Measurements from ENCODE around the gene CPD.

DNA sequence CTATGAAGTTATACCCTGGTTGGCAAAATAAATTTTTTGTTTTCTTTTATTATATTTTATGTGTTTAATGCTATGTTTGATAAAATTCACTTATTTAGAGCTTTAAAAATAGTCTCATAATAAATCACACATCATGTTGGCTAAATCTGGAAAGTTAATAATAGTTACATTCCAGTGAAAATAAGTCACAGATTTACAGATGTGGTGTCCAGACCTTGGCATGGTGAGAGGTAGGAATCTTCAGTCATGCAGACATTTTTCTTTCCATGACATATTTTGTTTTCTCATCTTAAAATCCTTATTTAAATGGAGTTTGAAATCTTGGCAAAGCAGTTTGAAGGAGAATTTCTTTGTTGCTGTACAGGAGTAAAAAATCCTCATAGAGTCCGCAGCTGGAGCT, 50.4 kb downstream of the CPD start:
- TF ChIP-seq, protein P1, sequence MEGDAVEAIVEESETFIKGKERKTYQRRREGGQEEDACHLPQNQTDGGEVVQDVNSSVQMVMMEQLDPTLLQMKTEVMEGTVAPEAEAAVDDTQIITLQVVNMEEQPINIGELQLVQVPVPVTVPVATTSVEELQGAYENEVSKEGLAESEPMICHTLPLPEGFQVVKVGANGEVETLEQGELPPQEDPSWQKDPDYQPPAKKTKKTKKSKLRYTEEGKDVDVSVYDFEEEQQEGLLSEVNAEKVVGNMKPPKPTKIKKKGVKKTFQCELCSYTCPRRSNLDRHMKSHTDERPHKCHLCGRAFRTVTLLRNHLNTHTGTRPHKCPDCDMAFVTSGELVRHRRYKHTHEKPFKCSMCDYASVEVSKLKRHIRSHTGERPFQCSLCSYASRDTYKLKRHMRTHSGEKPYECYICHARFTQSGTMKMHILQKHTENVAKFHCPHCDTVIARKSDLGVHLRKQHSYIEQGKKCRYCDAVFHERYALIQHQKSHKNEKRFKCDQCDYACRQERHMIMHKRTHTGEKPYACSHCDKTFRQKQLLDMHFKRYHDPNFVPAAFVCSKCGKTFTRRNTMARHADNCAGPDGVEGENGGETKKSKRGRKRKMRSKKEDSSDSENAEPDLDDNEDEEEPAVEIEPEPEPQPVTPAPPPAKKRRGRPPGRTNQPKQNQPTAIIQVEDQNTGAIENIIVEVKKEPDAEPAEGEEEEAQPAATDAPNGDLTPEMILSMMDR (IDR thresholded peaks at IDR 0.05) = no peak
- no peak for TF ChIP-seq POLR2A (IDR thresholded peaks at IDR 0.05)
